Activated CD4-positive, alpha-beta T cell treated with anti-CD3 and anti-CD28 coated beads, Interleukin-2, amount 10 ng/mL, durations not matched to agents 7 days and 5 days (primary cell): ENCODE measurements around the gene PPP2R5D. TPM values are rescaled to one million over a fixed set of nuclear protein-coding genes. Genes with fewer than 3 reads are reported as not detected.

Experiments
- CTCF ChIA-PET: fragments of 350-600 bp; sonication (Branson Sonifier 250); formaldehyde crosslinking; loops from one replicate; lab custom pipeline; 2021; ENCODE audit warnings: antibody characterized with exemption; lab: Charles Lee
- POLR2A ChIA-PET: fragments of 350-600 bp; sonication (Branson Sonifier 250); formaldehyde crosslinking; loops from one replicate; lab custom pipeline; 2021; ENCODE audit warnings: antibody characterized with exemption; lab: Charles Lee
- DNase-seq: peaks from one replicate; pipeline ENCODE4 v3.0.0-alpha.2; 2020
- H3K27ac Mint-ChIP-seq: one replicate; pipeline ENCODE4 v1.8.0; 2021; ENCODE audit warnings: mild to moderate bottlenecking, moderate library complexity, mixed read lengths
- H3K27me3 Mint-ChIP-seq: one replicate; pipeline ENCODE4 v1.8.0; 2021; ENCODE audit warnings: mixed read lengths
- H3K36me3 Mint-ChIP-seq: one replicate; pipeline ENCODE4 v1.8.0; 2021; ENCODE audit warnings: low read depth, mixed read lengths
- H3K4me1 Mint-ChIP-seq: one replicate; pipeline ENCODE4 v1.8.0; 2021; ENCODE audit warnings: mixed read lengths
- H3K4me3 Mint-ChIP-seq: one replicate; pipeline ENCODE4 v1.8.0; 2021; ENCODE audit warnings: mild to moderate bottlenecking, moderate library complexity, mixed read lengths
- H3K9me3 Mint-ChIP-seq: one replicate; pipeline ENCODE4 v1.8.0; 2021; ENCODE audit warnings: mixed read lengths
- total RNA-seq, 2 experiments: library from RNA; stranded (reverse); gene quantifications; one replicate each; pipeline ENCODE4 v1.2.3, GENCODE V29; 2021

PPP2R5D gene
- total RNA-seq, 2 experiments from 2014 or later, result 62.0 to 68.1 TPM

- H3K9me3 Mint-ChIP-seq, result no peaks in the 10 kb centered on the region
- no peak for DNase-seq
- no peaks in the 10 kb centered on the region for H3K27me3 Mint-ChIP-seq
- peaks cover 45% of the 10 kb centered on the region for H3K36me3 Mint-ChIP-seq
- H3K4me3 Mint-ChIP-seq, result peak overlapping the region; percentile 31
- peak overlapping the region; percentile 20 for H3K27ac Mint-ChIP-seq
- ChIA-PET POLR2A (no interaction called here), CTCF (interaction anchor here (1.0 to 1.1 kb wide), 3 partner anchors 10 to 24 kb away, joined by 4 read pairs; no protein-coding TSS in a partner anchor)
- H3K4me1 Mint-ChIP-seq, result peaks cover 30% of the 10 kb centered on the region
Measured at GRCh38 chr6:43020052-43020705, 35.8 kb downstream of the PPP2R5D start.

DNA sequence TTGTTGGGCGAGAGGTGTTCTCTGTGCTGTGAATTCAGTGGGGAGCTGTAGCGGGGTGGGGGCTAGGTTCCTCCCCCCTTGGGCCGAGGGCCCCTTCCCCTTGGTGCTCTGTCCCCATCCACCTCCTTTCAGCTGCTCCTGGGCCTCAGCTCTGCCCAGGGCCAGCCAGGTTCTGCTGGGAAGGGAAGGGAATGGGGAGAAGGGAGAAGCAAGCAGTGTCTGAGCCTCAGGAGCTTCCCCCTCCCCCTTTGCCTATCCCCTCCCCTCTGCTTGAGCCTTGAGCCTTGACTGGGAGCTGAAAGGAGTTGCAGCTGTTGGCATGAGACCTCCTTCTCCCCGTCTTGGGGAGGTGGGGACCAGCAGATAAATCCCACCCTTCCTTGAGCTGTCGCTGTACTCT is 36.5 kb downstream of the PPP2R5D start:
- ChIA-PET POLR2A (no interaction called here), CTCF (interaction anchor here (0.7 to 1.1 kb wide), 4 partner anchors 9 to 24 kb away, joined by 3 to 4 read pairs (median 4); no protein-coding TSS in a partner anchor)
- H3K36me3 Mint-ChIP-seq, result peaks cover 47% of the 10 kb centered on the region
- DNase-seq, result no peak
- peak overlapping the region; percentile 98 for H3K4me3 Mint-ChIP-seq
- H3K27ac Mint-ChIP-seq, result peak overlapping the region; percentile 86
- H3K9me3 Mint-ChIP-seq, result no peaks in the 10 kb centered on the region
- no peaks in the 10 kb centered on the region for H3K27me3 Mint-ChIP-seq
- H3K4me1 Mint-ChIP-seq, result peaks cover 29% of the 10 kb centered on the region

- Mint-ChIP-seq H3K27ac (peak within 1 kb of the TSS; percentile 93), H3K27me3 (no peaks in the 10 kb centered on the region), H3K9me3 (no peaks in the 10 kb centered on the region), H3K36me3 (peaks cover 51% of the 10 kb centered on the region), H3K4me3 (peak within 1 kb of the TSS; percentile 98), H3K4me1 (peaks cover 24% of the 10 kb centered on the region)
- ChIA-PET POLR2A (no interaction called here), CTCF (interaction anchor here (0.7 to 1.1 kb wide), 7 partner anchors 9 to 530 kb away, joined by 3 to 4 read pairs (median 3); no protein-coding TSS in a partner anchor)
- peak; percentile 60 for DNase-seq
Measured at GRCh38 chr6:43021270-43022047, 37.1 kb downstream of the PPP2R5D start, which contains the start of gene RRP36. RRP36 (plus strand) TSS chr6:43021623; CDS start chr6:43021655, 32 bp downstream.

DNA sequence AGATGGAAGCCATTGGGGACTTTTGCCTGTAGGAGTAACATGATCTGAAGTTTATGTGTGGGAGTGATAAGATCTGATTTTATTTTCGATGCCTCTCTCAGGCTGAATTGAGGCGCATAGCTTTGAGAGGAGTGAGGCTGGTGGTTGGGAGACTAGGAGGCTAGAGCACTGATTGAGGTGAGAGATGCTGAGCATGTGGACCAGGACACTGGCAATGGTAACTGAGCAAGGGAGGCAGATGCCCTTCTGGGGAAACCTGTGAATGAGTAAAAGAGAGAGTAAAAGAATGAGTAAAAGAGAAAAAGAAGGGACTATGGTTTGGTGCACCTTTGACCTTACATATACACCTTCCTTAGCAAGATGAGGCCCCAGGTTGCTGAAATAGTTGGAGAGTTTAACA is 40.1 kb downstream of the PPP2R5D start:
- no peak overlapping the region for H3K4me3 Mint-ChIP-seq
- ChIA-PET POLR2A (interaction anchor here (0.9 kb wide), 1 partner anchor 95 kb away, joined by 3 read pairs; the partner anchor contains the start of gene CNPY3), CTCF (interaction anchor here (0.9 to 1.5 kb wide), 4 partner anchors 7 to 15 kb away, joined by 3 to 5 read pairs (median 4); partner anchors contain the start of genes KLHDC3 and MEA1)
- no peaks in the 10 kb centered on the region for H3K9me3 Mint-ChIP-seq
- no peak for DNase-seq
- no peaks in the 10 kb centered on the region for H3K27me3 Mint-ChIP-seq
- peaks cover 22% of the 10 kb centered on the region for H3K4me1 Mint-ChIP-seq
- peak overlapping the region; percentile 22 for H3K27ac Mint-ChIP-seq
- peaks cover 53% of the 10 kb centered on the region for H3K36me3 Mint-ChIP-seq

GRCh38 chr6:43026365-43026764 is 42.0 kb downstream of the PPP2R5D start:
- H3K9me3 Mint-ChIP-seq, result no peaks in the 10 kb centered on the region
- ChIA-PET CTCF (no interaction called here), POLR2A (interaction anchor here (0.6 kb wide), 1 partner anchor 542 kb away, joined by 3 read pairs; no protein-coding TSS in a partner anchor)
- H3K27ac Mint-ChIP-seq, result no peak overlapping the region
- H3K36me3 Mint-ChIP-seq, result peaks cover 52% of the 10 kb centered on the region
- peaks cover 18% of the 10 kb centered on the region for H3K4me1 Mint-ChIP-seq
- no peaks in the 10 kb centered on the region for H3K27me3 Mint-ChIP-seq
- no peak for DNase-seq
- H3K4me3 Mint-ChIP-seq, result no peak overlapping the region

DNA sequence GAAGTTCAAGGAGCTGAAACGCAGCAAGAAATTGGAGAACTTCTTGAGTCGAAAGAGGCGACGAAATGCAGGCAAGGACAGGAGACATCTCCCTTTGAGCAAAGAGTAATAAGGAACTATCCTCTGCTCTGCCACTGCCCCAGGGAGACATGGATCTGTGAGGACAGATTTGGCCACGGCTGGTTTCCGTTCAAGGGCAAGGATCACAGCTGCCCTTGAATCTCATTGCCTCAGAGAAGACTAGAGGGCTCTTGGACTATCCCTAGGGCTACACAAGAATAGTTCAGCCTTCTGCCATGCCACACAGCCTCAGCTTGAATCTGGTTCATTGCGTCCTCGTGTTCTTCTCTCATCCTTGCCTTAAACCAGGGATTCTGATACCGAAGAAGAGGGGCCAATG is 44.8 kb downstream of the PPP2R5D start:
- no peaks in the 10 kb centered on the region for H3K27me3 Mint-ChIP-seq
- H3K9me3 Mint-ChIP-seq, result no peaks in the 10 kb centered on the region
- CTCF ChIA-PET, result interaction anchor here (1.1 to 1.8 kb wide), 3 partner anchors 8 to 18 kb away, joined by 3 to 5 read pairs (median 4); no protein-coding TSS in a partner anchor
- H3K4me1 Mint-ChIP-seq, result peaks cover 10% of the 10 kb centered on the region
- peaks cover 57% of the 10 kb centered on the region for H3K36me3 Mint-ChIP-seq
- DNase-seq, result no peak
- no peak overlapping the region for H3K4me3 Mint-ChIP-seq
- no peak overlapping the region for H3K27ac Mint-ChIP-seq
- POLR2A ChIA-PET, result no interaction called here

GRCh38 chr6:43032326-43032725 is 48.0 kb downstream of the PPP2R5D start:
- no peaks in the 10 kb centered on the region for H3K4me1 Mint-ChIP-seq
- ChIA-PET CTCF (interaction anchor here (0.6 to 1.5 kb wide), 4 partner anchors 16 to 445 kb away, joined by 3 to 4 read pairs (median 3); no protein-coding TSS in a partner anchor), POLR2A (no interaction called here)

DNA sequence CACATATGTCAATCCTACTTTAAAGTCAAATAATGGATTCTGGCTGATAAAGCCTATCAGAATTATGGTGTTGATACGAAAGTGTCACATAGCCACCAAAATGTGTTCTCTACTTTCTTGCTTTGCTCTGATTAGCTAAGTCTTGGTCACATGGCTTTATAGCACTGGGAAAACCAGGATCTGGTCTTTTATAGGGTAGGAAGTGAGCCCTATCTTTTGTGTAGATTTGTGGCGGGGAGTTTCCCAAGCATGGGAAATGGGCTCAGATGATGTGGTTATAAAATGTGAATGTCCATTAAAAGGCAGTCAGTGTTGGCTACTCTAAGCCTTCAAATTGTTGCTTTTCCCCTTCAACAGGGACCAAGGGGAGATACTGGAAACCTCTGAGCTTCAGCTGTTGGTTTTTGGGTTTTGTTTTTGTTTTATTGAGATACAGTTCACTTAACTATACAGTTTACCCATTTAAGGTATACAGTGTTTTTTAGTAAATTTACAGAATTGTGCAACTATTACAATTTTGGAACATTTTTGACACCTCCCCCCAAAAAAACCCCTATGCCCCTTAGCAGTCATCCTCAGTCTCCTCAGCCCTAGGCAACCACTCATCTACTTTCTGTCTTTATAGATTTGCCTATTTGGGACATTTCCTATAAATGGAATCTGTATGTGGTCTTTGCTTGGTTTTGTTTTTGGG is 49.3 kb downstream of the PPP2R5D start:
- H3K36me3 Mint-ChIP-seq, result peaks cover 35% of the 10 kb centered on the region
- POLR2A ChIA-PET, result no interaction called here

More at GRCh38 chr6:43032326-43032725, 48.0 kb downstream of the PPP2R5D start:
- Mint-ChIP-seq H3K36me3 (peaks cover 38% of the 10 kb centered on the region), H3K4me3 (no peak overlapping the region), H3K27me3 (no peaks in the 10 kb centered on the region), H3K9me3 (no peaks in the 10 kb centered on the region), H3K27ac (no peak overlapping the region)
- DNase-seq, result no peak

GRCh38 chr6:43034190-43034525 is 49.8 kb downstream of the PPP2R5D start:
- Mint-ChIP-seq H3K36me3 (peaks cover 34% of the 10 kb centered on the region), H3K4me1 (no peaks in the 10 kb centered on the region), H3K27me3 (no peaks in the 10 kb centered on the region), H3K27ac (no peak overlapping the region), H3K4me3 (no peak overlapping the region), H3K9me3 (no peaks in the 10 kb centered on the region)
- ChIA-PET CTCF (interaction anchor here (0.6 to 1.1 kb wide), 2 partner anchors 13 to 122 kb away, joined by 3 to 5 read pairs; no protein-coding TSS in a partner anchor), POLR2A (no interaction called here)
- DNase-seq, result no peak

More for the DNA sequence above, 49.3 kb downstream of the PPP2R5D start:
- H3K4me3 Mint-ChIP-seq, result no peak overlapping the region
- no peaks in the 10 kb centered on the region for H3K4me1 Mint-ChIP-seq
- no peak overlapping the region for H3K27ac Mint-ChIP-seq
- no peaks in the 10 kb centered on the region for H3K9me3 Mint-ChIP-seq
- DNase-seq, result no peak
- CTCF ChIA-PET, result interaction anchor here (0.6 to 1.5 kb wide), 2 partner anchors 16 to 122 kb away, joined by 4 to 5 read pairs; no protein-coding TSS in a partner anchor
- no peaks in the 10 kb centered on the region for H3K27me3 Mint-ChIP-seq

DNA sequence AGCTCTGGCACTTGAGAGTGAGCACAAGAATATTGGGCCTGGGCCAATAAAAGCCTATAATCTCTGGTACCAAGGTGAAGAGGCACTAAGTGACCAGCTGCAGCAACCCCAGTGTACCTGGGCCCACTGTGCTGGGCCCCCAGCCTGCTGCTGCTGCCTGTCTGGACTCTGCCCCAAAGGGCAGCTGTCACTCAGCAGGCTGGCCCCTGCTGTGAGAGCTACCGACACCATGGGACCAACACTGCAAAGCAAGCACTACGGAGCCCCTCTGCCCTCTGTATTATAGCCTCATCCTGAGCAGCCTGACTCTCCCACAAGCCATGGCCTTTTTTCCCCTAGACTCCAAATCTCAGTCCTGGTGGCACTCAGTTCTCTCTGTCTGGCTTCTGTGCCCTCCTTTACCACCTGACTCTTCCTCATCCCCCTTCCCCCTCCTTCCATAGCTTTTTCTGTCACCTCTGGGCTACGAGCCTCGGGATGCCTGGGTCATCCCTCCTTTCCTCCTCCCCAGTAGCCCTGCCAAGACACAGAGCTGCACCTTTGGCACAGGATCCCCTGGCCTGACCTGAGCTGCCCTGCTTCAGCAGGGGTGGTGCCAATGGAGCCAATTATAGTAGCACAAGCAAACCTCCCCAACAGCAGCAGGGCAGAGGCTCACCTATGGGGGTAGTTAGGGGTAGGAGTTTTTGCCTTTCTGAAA is 51.3 kb downstream of the PPP2R5D start:
- H3K36me3 Mint-ChIP-seq, result peaks cover 27% of the 10 kb centered on the region
- no peaks in the 10 kb centered on the region for H3K27me3 Mint-ChIP-seq
- ChIA-PET POLR2A (no interaction called here), CTCF (interaction anchor here (0.6 to 1.4 kb wide), 7 partner anchors 10 to 466 kb away, joined by 3 to 5 read pairs (median 3); partner anchors contain the start of gene CUL7)
- peak overlapping the region; percentile 31 for H3K27ac Mint-ChIP-seq
- no peaks in the 10 kb centered on the region for H3K9me3 Mint-ChIP-seq
- DNase-seq, result no peak
- no peaks in the 10 kb centered on the region for H3K4me1 Mint-ChIP-seq
- H3K4me3 Mint-ChIP-seq, result no peak overlapping the region

DNA sequence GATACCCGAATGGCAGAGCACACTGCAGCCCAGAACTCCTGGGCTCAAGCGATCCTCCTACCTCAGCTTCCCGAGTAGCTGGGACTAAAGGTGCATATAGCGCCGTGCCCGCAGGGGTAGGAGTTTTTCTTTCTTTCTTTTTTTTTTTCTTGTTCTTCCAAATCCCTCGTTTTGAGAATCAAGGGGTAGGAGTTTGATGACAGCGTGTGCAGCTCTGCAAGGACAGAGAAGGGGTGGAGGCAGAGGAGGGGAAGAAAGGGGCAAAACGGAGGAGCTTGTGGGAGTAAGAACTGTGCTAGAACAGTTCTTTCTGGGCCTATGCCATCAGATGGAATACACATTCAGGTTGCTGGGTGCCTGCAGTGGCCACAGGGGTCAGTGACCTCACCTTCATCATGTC is 52.3 kb downstream of the PPP2R5D start:
- Mint-ChIP-seq H3K9me3 (no peaks in the 10 kb centered on the region), H3K27me3 (no peaks in the 10 kb centered on the region), H3K4me3 (no peak overlapping the region), H3K27ac (peak overlapping the region; percentile 9), H3K4me1 (no peaks in the 10 kb centered on the region), H3K36me3 (peaks cover 23% of the 10 kb centered on the region)
- no peak for DNase-seq
- POLR2A ChIA-PET, result no interaction called here
- CTCF ChIA-PET, result interaction anchor here (1.4 kb wide), 1 partner anchor 17 kb away, joined by 3 read pairs; the partner anchor contains the start of gene CUL7
